ENCODE data around the gene SMIM5. TPM values are rescaled to one million over a fixed set of nuclear protein-coding genes. Genes with fewer than 3 reads are reported as not detected.

The SMIM5 gene
- total RNA-seq, 1 donor from 2014 or later, result not detected

- no peak for TF ChIP-seq CTCF (IDR thresholded peaks at IDR 0.05)
- no peaks in the 10 kb centered on the region for H3K9me3 ChIP-seq
- DNase-seq (ENCODE audit: low spot score in 2 of 2), result no peak
- peaks cover 32 to 39% of the 10 kb centered on the region in 2 donors for H3K36me3 ChIP-seq
- H3K4me1 ChIP-seq, result peaks cover 10 to 16% of the 10 kb centered on the region in 2 donors
- no peaks in the 10 kb centered on the region for H3K27me3 ChIP-seq
- peak overlapping the region; percentile 80 to 96 for H3K27ac ChIP-seq
- intact Hi-C loops (cut with DNase I), result loop anchor here (1.0 to 10.0 kb wide), 2 partner anchors 207 to 379 kb away; partner anchors contain the start of genes SLC25A19 and TRIM47
- peak overlapping the region; percentile 81 to 82 for H3K4me3 ChIP-seq
These were observed 34.6 kb downstream of the SMIM5 start for GRCh38 chr17:75667825-75668224.

GRCh38 chr17:75668489-75668888 lies 35.3 kb downstream of the SMIM5 start:
- Histone ChIP-seq H3K27ac (no peak overlapping the region), H3K9me3 (no peaks in the 10 kb centered on the region), H3K4me3 (peak overlapping the region in 1 of 2 donors; percentile 81), H3K36me3 (peaks cover 38 to 45% of the 10 kb centered on the region in 2 donors), H3K4me1 (peaks cover 10 to 16% of the 10 kb centered on the region in 2 donors), H3K27me3 (no peaks in the 10 kb centered on the region)
- DNase-seq (ENCODE audit: low spot score in 2 of 2), result no peak
- intact Hi-C loops (cut with DNase I), result loop anchor here (10.0 kb wide), 1 partner anchor 206 kb away; the partner anchor contains the start of gene TRIM47
- TF ChIP-seq CTCF (IDR thresholded peaks at IDR 0.05), result no peak

GRCh38 chr17:75670868-75671267 lies 37.6 kb downstream of the SMIM5 start:
- DNase-seq (ENCODE audit: low spot score in 2 of 2), result no peak
- intact Hi-C loops (cut with DNase I), result no loop called here
- H3K4me3 ChIP-seq, result no peak overlapping the region
- peaks cover 44 to 57% of the 10 kb centered on the region in 2 donors for H3K36me3 ChIP-seq
- no peaks in the 10 kb centered on the region for H3K27me3 ChIP-seq
- H3K9me3 ChIP-seq, result no peaks in the 10 kb centered on the region
- H3K27ac ChIP-seq, result no peak overlapping the region
- peaks cover 10 to 14% of the 10 kb centered on the region in 2 donors for H3K4me1 ChIP-seq
- no peak for TF ChIP-seq CTCF (IDR thresholded peaks at IDR 0.05)

GRCh38 chr17:75672011-75672410 lies 38.8 kb downstream of the SMIM5 start:
- Histone ChIP-seq H3K27ac (no peak overlapping the region), H3K9me3 (no peaks in the 10 kb centered on the region), H3K4me1 (peaks cover 6 to 8% of the 10 kb centered on the region in 2 donors), H3K27me3 (no peaks in the 10 kb centered on the region), H3K4me3 (no peak overlapping the region), H3K36me3 (peaks cover 44 to 61% of the 10 kb centered on the region in 2 donors)
- DNase-seq (ENCODE audit: low spot score in 2 of 2), result no peak
- intact Hi-C loops (cut with DNase I), result no loop called here
- TF ChIP-seq CTCF (IDR thresholded peaks at IDR 0.05), result no peak

GRCh38 chr17:75673487-75673886 lies 40.3 kb downstream of the SMIM5 start:
- intact Hi-C loops (cut with DNase I), result no loop called here
- TF ChIP-seq CTCF (IDR thresholded peaks at IDR 0.05), result no peak
- Histone ChIP-seq H3K27ac (no peak overlapping the region), H3K4me1 (peaks cover under 1% of the 10 kb centered on the region in 2 donors), H3K36me3 (peaks cover 44 to 64% of the 10 kb centered on the region in 2 donors), H3K4me3 (no peak overlapping the region), H3K27me3 (no peaks in the 10 kb centered on the region), H3K9me3 (no peaks in the 10 kb centered on the region)
- DNase-seq (ENCODE audit: low spot score in 2 of 2), result no peak

GRCh38 chr17:75676461-75676860 lies 43.2 kb downstream of the SMIM5 start:
- H3K4me1 ChIP-seq, result no peaks in the 10 kb centered on the region
- no peak for DNase-seq (ENCODE audit: low spot score in 2 of 2)
- intact Hi-C loops (cut with DNase I), result no loop called here
- H3K27me3 ChIP-seq, result no peaks in the 10 kb centered on the region
- no peak overlapping the region for H3K27ac ChIP-seq
- H3K4me3 ChIP-seq, result no peak overlapping the region
- H3K36me3 ChIP-seq, result peaks cover 25 to 51% of the 10 kb centered on the region in 2 donors
- no peaks in the 10 kb centered on the region for H3K9me3 ChIP-seq
- no peak for TF ChIP-seq CTCF (IDR thresholded peaks at IDR 0.05)
